Measurements from ENCODE around the gene GRB7. TPM values are rescaled to one million over a fixed set of nuclear protein-coding genes. Genes with fewer than 3 reads are reported as not detected.

GRB7 gene
- total and polyA plus RNA-seq, 10 of the 15 experiments (the other 5 are each of a cell fraction or from before 2014, with no cell fraction given) = 0.05 to 0.34 (median 0.19) TPM; not detected in 4

GRCh38 chr17:39756380-39757079 is 18.8 kb downstream of the GRB7 start (continued):
- TF ChIP-seq POU2F2 (IDR thresholded peaks at IDR 0.05; ENCODE audit: borderline replicate concordance, low read depth, low read length) (0 out of 3 replicates have a peak, but pooled peaks have one; percentile 9), TCF7 (IDR thresholded peaks at IDR 0.05; ENCODE audit: borderline replicate concordance) (no peak), ZNF274 (IDR thresholded peaks at IDR 0.05; ENCODE audit: insufficient read depth, insufficient read length) (no peak), NR2F1 (conservative IDR thresholded peaks at IDR 0.05) (no peak), ZZZ3 (IDR thresholded peaks at IDR 0.05; ENCODE audit: control insufficient read depth, insufficient read length, low read depth) (no peak), ASH2L (IDR thresholded peaks at IDR 0.05; ENCODE audit: borderline replicate concordance, low read depth) (no peak), ZBED1 (IDR thresholded peaks at IDR 0.05; ENCODE audit: borderline replicate concordance) (no peak), RUNX3 (IDR thresholded peaks at IDR 0.05; ENCODE audit: low read length) (no peak), PML (IDR thresholded peaks at IDR 0.05; ENCODE audit: low read length) (no peak; the same call in 1 of the 2 replicates), USF1 (IDR thresholded peaks at IDR 0.05; ENCODE audit: borderline replicate concordance, extremely low read length, insufficient read depth, low read depth, low read length) (no peak), RAD21 (IDR thresholded peaks at IDR 0.05; ENCODE audit: insufficient read depth, low read depth, low read length) (no peak), PAX8 (IDR thresholded peaks at IDR 0.05) (no peak), NR2C1 (IDR thresholded peaks at IDR 0.05) (no peak), LARP7 (IDR thresholded peaks at IDR 0.05) (no peak), MTA2 (IDR thresholded peaks at IDR 0.05; ENCODE audit: low read depth) (no peak), HDGF (IDR thresholded peaks at IDR 0.05) (0 out of 2 replicates have a peak, but pooled peaks have one; percentile 5), FOXK2 (IDR thresholded peaks at IDR 0.05) (no peak), IKZF1 (conservative IDR thresholded peaks at IDR 0.05) (peak; percentile 79), WRNIP1 (IDR thresholded peaks at IDR 0.05; ENCODE audit: borderline replicate concordance, low read depth, low read length) (no peak)
- TF ChIP-seq, protein P1, sequence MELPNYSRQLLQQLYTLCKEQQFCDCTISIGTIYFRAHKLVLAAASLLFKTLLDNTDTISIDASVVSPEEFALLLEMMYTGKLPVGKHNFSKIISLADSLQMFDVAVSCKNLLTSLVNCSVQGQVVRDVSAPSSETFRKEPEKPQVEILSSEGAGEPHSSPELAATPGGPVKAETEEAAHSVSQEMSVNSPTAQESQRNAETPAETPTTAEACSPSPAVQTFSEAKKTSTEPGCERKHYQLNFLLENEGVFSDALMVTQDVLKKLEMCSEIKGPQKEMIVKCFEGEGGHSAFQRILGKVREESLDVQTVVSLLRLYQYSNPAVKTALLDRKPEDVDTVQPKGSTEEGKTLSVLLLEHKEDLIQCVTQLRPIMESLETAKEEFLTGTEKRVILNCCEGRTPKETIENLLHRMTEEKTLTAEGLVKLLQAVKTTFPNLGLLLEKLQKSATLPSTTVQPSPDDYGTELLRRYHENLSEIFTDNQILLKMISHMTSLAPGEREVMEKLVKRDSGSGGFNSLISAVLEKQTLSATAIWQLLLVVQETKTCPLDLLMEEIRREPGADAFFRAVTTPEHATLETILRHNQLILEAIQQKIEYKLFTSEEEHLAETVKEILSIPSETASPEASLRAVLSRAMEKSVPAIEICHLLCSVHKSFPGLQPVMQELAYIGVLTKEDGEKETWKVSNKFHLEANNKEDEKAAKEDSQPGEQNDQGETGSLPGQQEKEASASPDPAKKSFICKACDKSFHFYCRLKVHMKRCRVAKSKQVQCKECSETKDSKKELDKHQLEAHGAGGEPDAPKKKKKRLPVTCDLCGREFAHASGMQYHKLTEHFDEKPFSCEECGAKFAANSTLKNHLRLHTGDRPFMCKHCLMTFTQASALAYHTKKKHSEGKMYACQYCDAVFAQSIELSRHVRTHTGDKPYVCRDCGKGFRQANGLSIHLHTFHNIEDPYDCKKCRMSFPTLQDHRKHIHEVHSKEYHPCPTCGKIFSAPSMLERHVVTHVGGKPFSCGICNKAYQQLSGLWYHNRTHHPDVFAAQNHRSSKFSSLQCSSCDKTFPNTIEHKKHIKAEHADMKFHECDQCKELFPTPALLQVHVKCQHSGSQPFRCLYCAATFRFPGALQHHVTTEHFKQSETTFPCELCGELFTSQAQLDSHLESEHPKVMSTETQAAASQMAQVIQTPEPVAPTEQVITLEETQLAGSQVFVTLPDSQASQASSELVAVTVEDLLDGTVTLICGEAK (IDR thresholded peaks at IDR 0.05; ENCODE audit: borderline replicate concordance) = no peak
- TF ChIP-seq, protein P2, sequence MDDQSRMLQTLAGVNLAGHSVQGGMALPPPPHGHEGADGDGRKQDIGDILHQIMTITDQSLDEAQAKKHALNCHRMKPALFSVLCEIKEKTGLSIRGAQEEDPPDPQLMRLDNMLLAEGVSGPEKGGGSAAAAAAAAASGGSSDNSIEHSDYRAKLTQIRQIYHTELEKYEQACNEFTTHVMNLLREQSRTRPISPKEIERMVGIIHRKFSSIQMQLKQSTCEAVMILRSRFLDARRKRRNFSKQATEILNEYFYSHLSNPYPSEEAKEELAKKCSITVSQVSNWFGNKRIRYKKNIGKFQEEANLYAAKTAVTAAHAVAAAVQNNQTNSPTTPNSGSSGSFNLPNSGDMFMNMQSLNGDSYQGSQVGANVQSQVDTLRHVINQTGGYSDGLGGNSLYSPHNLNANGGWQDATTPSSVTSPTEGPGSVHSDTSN (IDR thresholded peaks at IDR 0.05; ENCODE audit: insufficient replicate concordance, low read depth, low read length) = no peak
- TF ChIP-seq, protein P3, sequence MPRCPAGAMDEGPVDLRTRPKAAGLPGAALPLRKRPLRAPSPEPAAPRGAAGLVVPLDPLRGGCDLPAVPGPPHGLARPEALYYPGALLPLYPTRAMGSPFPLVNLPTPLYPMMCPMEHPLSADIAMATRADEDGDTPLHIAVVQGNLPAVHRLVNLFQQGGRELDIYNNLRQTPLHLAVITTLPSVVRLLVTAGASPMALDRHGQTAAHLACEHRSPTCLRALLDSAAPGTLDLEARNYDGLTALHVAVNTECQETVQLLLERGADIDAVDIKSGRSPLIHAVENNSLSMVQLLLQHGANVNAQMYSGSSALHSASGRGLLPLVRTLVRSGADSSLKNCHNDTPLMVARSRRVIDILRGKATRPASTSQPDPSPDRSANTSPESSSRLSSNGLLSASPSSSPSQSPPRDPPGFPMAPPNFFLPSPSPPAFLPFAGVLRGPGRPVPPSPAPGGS (IDR thresholded peaks at IDR 0.05; ENCODE audit: borderline replicate concordance, insufficient read depth, low read depth, low read length, poor library complexity, severe bottlenecking) = no peak
